Naive thymus-derived CD4-positive, alpha-beta T cell (primary cell): Measurements from ENCODE around the gene RRAS2. TPM values are rescaled to one million over a fixed set of nuclear protein-coding genes. Genes with fewer than 3 reads are reported as not detected.
A peak's percentile ranks its signal among the peaks of the same experiment; 100 is the strongest.

ENCODE experiments used
- ATAC-seq: fragments of 150-1000 bp; cut with Tn5 transposase; 2 replicates; pipeline ENCODE4 v1.10.0; 2021; ENCODE audit warnings: mild to moderate bottlenecking, moderate library complexity
- CTCF ChIA-PET: fragments of 350-600 bp; sonication (Branson Sonifier 250); formaldehyde crosslinking; loops from one replicate; lab custom pipeline; 2021; ENCODE audit warnings: antibody characterized with exemption; lab: Charles Lee
- POLR2A ChIA-PET: fragments of 350-600 bp; sonication (Branson Sonifier 250); formaldehyde crosslinking; loops from one replicate; lab custom pipeline; 2021; ENCODE audit warnings: antibody characterized with exemption, inconsistent platforms; lab: Charles Lee
- DNase-seq, 9 donors: peaks; one replicate each; pipeline versions ENCODE4 v3.0.0 to v3.0.0-alpha.2; 2020 to 2022; ENCODE audit warnings: mixed read lengths in 1 of 9
- H3K27ac ChIP-seq: one replicate; pipeline ENCODE4 v1.7.0; 2013; ENCODE audit warnings: mild to moderate bottlenecking, low read depth, low read length, moderate library complexity
- H3K27me3 ChIP-seq, 2 donors: one replicate each; pipeline ENCODE4 v1.7.0; 2013; ENCODE audit warnings: low read length in 2 of 2, mild to moderate bottlenecking in 2 of 2, moderate library complexity in 2 of 2; ENCODE audit not compliant: control insufficient read depth in 2 of 2, insufficient read depth in 2 of 2
- H3K36me3 ChIP-seq, 3 experiments: 1 replicate in 2 of 3; 2 replicates in 1 of 3; pipeline ENCODE4 v1.7.0; 2013; ENCODE audit warnings: low read length in 3 of 3, mild to moderate bottlenecking in 3 of 3, moderate library complexity in 1 of 3; ENCODE audit not compliant: insufficient read depth in 3 of 3, control insufficient read depth in 2 of 3
- H3K4me1 ChIP-seq, 2 donors: one replicate each; pipeline ENCODE4 v1.7.0; 2013; ENCODE audit warnings: low read length in 2 of 2, mild to moderate bottlenecking in 2 of 2, moderate library complexity in 1 of 2; ENCODE audit not compliant: control insufficient read depth in 2 of 2, insufficient read depth in 2 of 2
- H3K4me3 ChIP-seq: 2 replicates; pipeline ENCODE4 v1.7.0; 2013; ENCODE audit warnings: mild to moderate bottlenecking, low read length
- H3K9me3 ChIP-seq, 3 experiments: 1 replicate in 2 of 3; 2 replicates in 1 of 3; pipeline ENCODE4 v1.7.0; 2013; ENCODE audit warnings: low read length in 3 of 3; ENCODE audit not compliant: control insufficient read depth in 2 of 3
- H3K27ac Mint-ChIP-seq, 9 donors: one replicate each; pipeline ENCODE4 v1.8.0; 2020 to 2022; ENCODE audit warnings: mixed read lengths in 9 of 9, mild to moderate bottlenecking in 8 of 9, moderate library complexity in 5 of 9, inconsistent platforms in 2 of 9
- H3K27me3 Mint-ChIP-seq, 5 donors: one replicate each; pipeline ENCODE4 v1.8.0; 2021 to 2022; ENCODE audit warnings: mixed read lengths in 5 of 5, mild to moderate bottlenecking in 1 of 5
- H3K36me3 Mint-ChIP-seq, 5 donors: one replicate each; pipeline ENCODE4 v1.8.0; 2020 to 2022; ENCODE audit warnings: mixed read lengths in 5 of 5, mild to moderate bottlenecking in 3 of 5, inconsistent platforms in 1 of 5
- H3K4me1 Mint-ChIP-seq, 7 donors: one replicate each; pipeline ENCODE4 v1.8.0; 2020 to 2022; ENCODE audit warnings: mixed read lengths in 7 of 7, mild to moderate bottlenecking in 3 of 7, inconsistent platforms in 1 of 7
- H3K4me3 Mint-ChIP-seq, 10 donors: one replicate each; pipeline ENCODE4 v1.8.0; 2020 to 2022; ENCODE audit warnings: mild to moderate bottlenecking in 10 of 10, mixed read lengths in 10 of 10, moderate library complexity in 6 of 10, inconsistent platforms in 2 of 10
- H3K9me3 Mint-ChIP-seq, 11 donors: one replicate each; pipeline ENCODE4 v1.8.0; 2020 to 2022; ENCODE audit warnings: mixed read lengths in 11 of 11, mild to moderate bottlenecking in 4 of 11, inconsistent platforms in 1 of 11, moderate library complexity in 1 of 11
- intact Hi-C, 2 donors: fragments of 100-400 bp; cut with micrococcal nuclease; formaldehyde crosslinking; loops; one replicate each; pipeline ENCODE4 v1.15.1; 2023
- polyA plus RNA-seq, 2 donors: library from polyadenylated mRNA; unstranded; fragments of 300-500 nt; fragmentation: Illumina TruSeq; gene quantifications; one replicate each; pipeline ENCODE4 v1.2.3, GENCODE V29; 2021
- total RNA-seq, 6 experiments: library from RNA in 5 of 6; stranded (reverse) in 5 of 6; gene quantifications; 1 replicate in 5 of 6; 2 replicates in 1 of 6; pipeline ENCODE4 v1.2.3 and lab custom pipeline; 2021 to 2026

The RRAS2 gene
- total and polyA plus RNA-seq, 7 experiments from 2014 or later = 6.0 to 55.3 (median 14.6) TPM

- Mint-ChIP-seq H3K9me3 (peaks cover 0 to 5% (median 0%) of the 10 kb centered on the region in 11 donors), H3K36me3 (peaks cover 0 to 8% (median 0%) of the 10 kb centered on the region in 5 donors), H3K4me1 (peaks cover 0 to 5% (median 0%) of the 10 kb centered on the region in 7 donors), H3K27me3 (peaks cover 18 to 45% (median 20%) of the 10 kb centered on the region in 5 donors), H3K4me3 (no peak overlapping the region), H3K27ac (no peak overlapping the region)
- CTCF ChIA-PET = no interaction called here
- no peaks in the 10 kb centered on the region for H3K9me3 ChIP-seq
- no peak for ATAC-seq
- H3K27ac ChIP-seq = no peak overlapping the region
- H3K27me3 ChIP-seq = peaks cover 0 to 8% of the 10 kb centered on the region in 2 donors
- H3K4me3 ChIP-seq = no peak overlapping the region
- no peak for DNase-seq
- POLR2A ChIA-PET = interaction anchor here (0.7 kb wide), 1 partner anchor 26 kb away, joined by 3 read pairs; no protein-coding TSS in a partner anchor
- intact Hi-C loops = no loop called here
- no peaks in the 10 kb centered on the region for H3K4me1 ChIP-seq
- no peaks in the 10 kb centered on the region for H3K36me3 ChIP-seq
Observed at GRCh38 chr11:14384338-14384737, 25.4 kb upstream of the RRAS2 start.

GRCh38 chr11:14381968-14382367 is 23.0 kb upstream of the RRAS2 start:
- Histone ChIP-seq H3K4me1 (no peaks in the 10 kb centered on the region), H3K4me3 (no peak overlapping the region), H3K9me3 (no peaks in the 10 kb centered on the region), H3K36me3 (no peaks in the 10 kb centered on the region), H3K27me3 (peaks cover 0 to 8% of the 10 kb centered on the region in 2 donors), H3K27ac (no peak overlapping the region)
- ChIA-PET POLR2A (no interaction called here), CTCF (no interaction called here)
- Mint-ChIP-seq H3K27ac (no peak overlapping the region), H3K4me3 (peak overlapping the region in 7 of 10 donors; percentile 43 to 84 (median 75)), H3K36me3 (peaks cover 0 to 11% (median 3%) of the 10 kb centered on the region in 5 donors), H3K9me3 (no peaks in the 10 kb centered on the region), H3K27me3 (peaks cover 27 to 41% (median 33%) of the 10 kb centered on the region in 5 donors), H3K4me1 (peaks cover 0 to 12% (median 0%) of the 10 kb centered on the region in 7 donors)
- intact Hi-C loops = loop anchor here in 1 of 2 donors (2.0 kb wide), 1 partner anchor 33 kb away; no protein-coding TSS in a partner anchor
- ATAC-seq (no peak), DNase-seq (no peak)

GRCh38 chr11:14380947-14381561 is 22.1 kb upstream of the RRAS2 start:
- Histone ChIP-seq H3K27me3 (peaks cover 0 to 8% of the 10 kb centered on the region in 2 donors), H3K4me1 (no peaks in the 10 kb centered on the region), H3K27ac (no peak overlapping the region), H3K4me3 (peak overlapping the region; percentile 54), H3K9me3 (no peaks in the 10 kb centered on the region), H3K36me3 (no peaks in the 10 kb centered on the region)
- ChIA-PET POLR2A (interaction anchor here (0.6 kb wide), 1 partner anchor 43 kb away, joined by 6 read pairs; no protein-coding TSS in a partner anchor), CTCF (no interaction called here)
- ATAC-seq (peak; percentile 91), DNase-seq (peak in 8 of 9 donors; percentile 16 to 50 (median 32))
- peaks cover 0 to 11% (median 3%) of the 10 kb centered on the region in 5 donors for H3K36me3 Mint-ChIP-seq
- peak overlapping the region; percentile 59 to 84 (median 76) for H3K4me3 Mint-ChIP-seq
- H3K9me3 Mint-ChIP-seq = no peaks in the 10 kb centered on the region
- no peak overlapping the region for H3K27ac Mint-ChIP-seq
- intact Hi-C loops = loop anchor here in 1 of 2 donors (2.0 kb wide), 1 partner anchor 34 kb away; no protein-coding TSS in a partner anchor
- H3K4me1 Mint-ChIP-seq = peaks cover 0 to 17% (median 0%) of the 10 kb centered on the region in 7 donors
- peaks cover 27 to 40% (median 33%) of the 10 kb centered on the region in 5 donors for H3K27me3 Mint-ChIP-seq

- H3K9me3 ChIP-seq = no peaks in the 10 kb centered on the region
- peaks cover 0 to 8% of the 10 kb centered on the region in 2 donors for H3K27me3 ChIP-seq
- Mint-ChIP-seq H3K36me3 (peaks cover 0 to 11% (median 5%) of the 10 kb centered on the region in 5 donors), H3K27me3 (peaks cover 27 to 38% (median 35%) of the 10 kb centered on the region in 5 donors), H3K27ac (no peak overlapping the region), H3K9me3 (no peaks in the 10 kb centered on the region), H3K4me1 (peaks cover 0 to 22% (median 0%) of the 10 kb centered on the region in 7 donors), H3K4me3 (peak overlapping the region; percentile 59 to 84 (median 76))
- no peaks in the 10 kb centered on the region for H3K4me1 ChIP-seq
- no peaks in the 10 kb centered on the region for H3K36me3 ChIP-seq
- no peak for DNase-seq
- no peak overlapping the region for H3K27ac ChIP-seq
- POLR2A ChIA-PET = no interaction called here
- H3K4me3 ChIP-seq = peak overlapping the region; percentile 54
- intact Hi-C loops = loop anchor here in 1 of 2 donors (2.0 kb wide), 1 partner anchor 34 kb away; no protein-coding TSS in a partner anchor
- ATAC-seq = no peak
- CTCF ChIA-PET = no interaction called here
Observed at GRCh38 chr11:14380125-14380936, 21.3 kb upstream of the RRAS2 start.

GRCh38 chr11:14378171-14378570 is 19.2 kb upstream of the RRAS2 start:
- no peak overlapping the region for H3K4me3 ChIP-seq
- ATAC-seq (no peak), DNase-seq (no peak)
- H3K36me3 Mint-ChIP-seq = peaks cover 0 to 8% (median 3%) of the 10 kb centered on the region in 5 donors
- no peaks in the 10 kb centered on the region for H3K4me1 ChIP-seq
- H3K36me3 ChIP-seq = no peaks in the 10 kb centered on the region
- no peaks in the 10 kb centered on the region for H3K9me3 Mint-ChIP-seq
- H3K9me3 ChIP-seq = no peaks in the 10 kb centered on the region
- no peak overlapping the region for H3K27ac ChIP-seq
- peaks cover 0 to 40% (median 0%) of the 10 kb centered on the region in 7 donors for H3K4me1 Mint-ChIP-seq
- intact Hi-C loops = loop anchor here in 1 of 2 donors (5.0 kb wide), 1 partner anchor 39 kb away; no protein-coding TSS in a partner anchor
- H3K27ac Mint-ChIP-seq = no peak overlapping the region
- ChIA-PET POLR2A (no interaction called here), CTCF (interaction anchor here (0.7 kb wide), 1 partner anchor 16 kb away, joined by 3 read pairs; no protein-coding TSS in a partner anchor)
- no peak overlapping the region for H3K4me3 Mint-ChIP-seq
- H3K27me3 ChIP-seq = peaks cover 0 to 8% of the 10 kb centered on the region in 2 donors
- peaks cover 27 to 40% (median 35%) of the 10 kb centered on the region in 5 donors for H3K27me3 Mint-ChIP-seq

GRCh38 chr11:14376920-14377319 is 17.9 kb upstream of the RRAS2 start:
- ATAC-seq (no peak), DNase-seq (no peak)
- H3K27ac ChIP-seq = no peak overlapping the region
- intact Hi-C loops = loop anchor here in 1 of 2 donors (5.0 kb wide), 1 partner anchor 40 kb away; no protein-coding TSS in a partner anchor
- Mint-ChIP-seq H3K36me3 (peaks cover 0 to 8% (median 3%) of the 10 kb centered on the region in 5 donors), H3K4me3 (no peak overlapping the region), H3K27me3 (peaks cover 20 to 33% (median 28%) of the 10 kb centered on the region in 5 donors), H3K4me1 (peaks cover 0 to 40% (median 0%) of the 10 kb centered on the region in 7 donors), H3K27ac (no peak overlapping the region), H3K9me3 (no peaks in the 10 kb centered on the region)
- H3K4me1 ChIP-seq = no peaks in the 10 kb centered on the region
- H3K36me3 ChIP-seq = no peaks in the 10 kb centered on the region
- peaks cover 0 to 8% of the 10 kb centered on the region in 2 donors for H3K27me3 ChIP-seq
- H3K4me3 ChIP-seq = no peak overlapping the region
- no peaks in the 10 kb centered on the region for H3K9me3 ChIP-seq
- ChIA-PET POLR2A (interaction anchor here (0.7 kb wide), 1 partner anchor 382 kb away, joined by 6 read pairs; no protein-coding TSS in a partner anchor), CTCF (interaction anchor here (1.0 to 1.2 kb wide), 2 partner anchors 12 to 69 kb away, joined by 3 to 6 read pairs; no protein-coding TSS in a partner anchor)
